Suprapubic skin (tissue), 4 donors: ENCODE measurements around the gene IL22RA2. TPM values are rescaled to one million over a fixed set of nuclear protein-coding genes. Genes with fewer than 3 reads are reported as not detected.
A peak's percentile ranks its signal among the peaks of the same experiment; 100 is the strongest.

Experiments used
- DNase-seq, 2 donors: peaks; one replicate each; pipeline ENCODE4 v3.0.0-alpha.2; 2019; ENCODE audit warnings: low spot score in 2 of 2
- H3K27ac ChIP-seq: fragments of 200-600 bp; sonication (generic); one replicate; pipeline ENCODE4 v1.5.1; 2019
- H3K27me3 ChIP-seq: fragments of 200-600 bp; sonication (generic); one replicate; pipeline ENCODE4 v1.5.1; 2019
- H3K36me3 ChIP-seq: fragments of 200-600 bp; sonication (generic); one replicate; pipeline ENCODE4 v1.5.1; 2019
- H3K4me1 ChIP-seq: fragments of 200-600 bp; sonication (generic); one replicate; pipeline ENCODE4 v1.5.1; 2019
- H3K4me3 ChIP-seq: fragments of 200-600 bp; sonication (generic); one replicate; pipeline ENCODE4 v1.5.1; 2019; ENCODE audit warnings: mild to moderate bottlenecking
- H3K9me3 ChIP-seq: fragments of 200-600 bp; sonication (generic); one replicate; pipeline ENCODE4 v1.5.1; 2019
- CTCF ChIP-seq, 2 donors: fragments of 200-600 bp in 1 of 2; fragments of 450-650 bp in 1 of 2; sonication (generic) in 1 of 2; IDR thresholded peaks; one replicate each; pipeline ENCODE4 v1.5.1; 2016 to 2019; ENCODE audit warnings: antibody characterized with exemption in 2 of 2, mild to moderate bottlenecking in 1 of 2, moderate library complexity in 1 of 2
- EP300 ChIP-seq: sonication (generic); formaldehyde crosslinking; IDR thresholded peaks from one replicate; pipeline ENCODE4 v1.6.1; 2017; ENCODE audit warnings: antibody characterized with exemption
- POLR2A ChIP-seq, 2 donors: fragments of 450-650 bp; IDR thresholded peaks; one replicate each; pipeline ENCODE4 v1.6.1; 2017; ENCODE audit warnings: antibody characterized with exemption in 2 of 2, mild to moderate bottlenecking in 2 of 2, moderate library complexity in 2 of 2
- POLR2AphosphoS5 ChIP-seq, 3 donors: sonication (generic); formaldehyde crosslinking; IDR thresholded peaks; one replicate each; pipeline ENCODE4 v1.6.1; 2017; ENCODE audit warnings: antibody characterized with exemption in 3 of 3
- WGBS: methylation state at CpG from one replicate; pipeline ENCODE4 v1.1.5; 2018; 5-methylcytosine and 5-hydroxymethylcytosine counted together
- total RNA-seq, 4 donors: library from RNA; depleted of rRNA; stranded (reverse); fragments of >200 nt; gene quantifications; one replicate each; pipeline ENCODE4 v1.1.0, GENCODE V29; 2016

The IL22RA2 gene
- total RNA-seq, 4 donors from 2014 or later, result 0.26 to 0.56 TPM; not detected in 2

- WGBS, result 92% methylated on average over 5 of the region's 5 CpGs
- DNase-seq, result no peak
- Histone ChIP-seq H3K36me3 (no peaks in the 10 kb centered on the region), H3K4me3 (no peak overlapping the region), H3K4me1 (peaks cover 13% of the 10 kb centered on the region), H3K9me3 (peaks cover 9% of the 10 kb centered on the region), H3K27me3 (no peaks in the 10 kb centered on the region), H3K27ac (peak overlapping the region; percentile 17)
- no peak for TF ChIP-seq POLR2A (IDR thresholded peaks at IDR 0.05)
- TF ChIP-seq POLR2AphosphoS5 (IDR thresholded peaks at IDR 0.05), result no peak
- TF ChIP-seq CTCF (IDR thresholded peaks at IDR 0.05), result no peak
- no peak for TF ChIP-seq EP300
Measured at GRCh38 chr6:137190583-137191094, 17.2 kb upstream of the IL22RA2 start.

- TF ChIP-seq POLR2A (IDR thresholded peaks at IDR 0.05), result no peak
- H3K36me3 ChIP-seq, result no peaks in the 10 kb centered on the region
- DNase-seq, result no peak
- peaks cover 13% of the 10 kb centered on the region for H3K4me1 ChIP-seq
- H3K27me3 ChIP-seq, result no peaks in the 10 kb centered on the region
- 93% methylated on average over 5 of the region's 5 CpGs for WGBS
- H3K9me3 ChIP-seq, result peaks cover 9% of the 10 kb centered on the region
- no peak overlapping the region for H3K27ac ChIP-seq
- no peak overlapping the region for H3K4me3 ChIP-seq
Measured at GRCh38 chr6:137188855-137189254, 15.4 kb upstream of the IL22RA2 start.

GRCh38 chr6:137185290-137185689 is 11.8 kb upstream of the IL22RA2 start:
- Histone ChIP-seq H3K4me1 (no peaks in the 10 kb centered on the region), H3K36me3 (no peaks in the 10 kb centered on the region), H3K9me3 (peaks cover 18% of the 10 kb centered on the region), H3K4me3 (no peak overlapping the region), H3K27ac (no peak overlapping the region), H3K27me3 (no peaks in the 10 kb centered on the region)
- TF ChIP-seq CTCF (IDR thresholded peaks at IDR 0.05) (no peak), POLR2A (IDR thresholded peaks at IDR 0.05) (no peak), EP300 (no peak), POLR2AphosphoS5 (IDR thresholded peaks at IDR 0.05) (no peak)
- DNase-seq, result no peak
- WGBS, result 88% methylated on average over 3 of the region's 3 CpGs

GRCh38 chr6:137182654-137183073 is 9.2 kb upstream of the IL22RA2 start:
- no peak for TF ChIP-seq EP300
- no peak for TF ChIP-seq POLR2AphosphoS5 (IDR thresholded peaks at IDR 0.05)
- no peak for TF ChIP-seq CTCF (IDR thresholded peaks at IDR 0.05)
- TF ChIP-seq POLR2A (IDR thresholded peaks at IDR 0.05), result no peak
- H3K4me1 ChIP-seq, result no peaks in the 10 kb centered on the region
- H3K36me3 ChIP-seq, result no peaks in the 10 kb centered on the region
- H3K27me3 ChIP-seq, result no peaks in the 10 kb centered on the region
- DNase-seq, result no peak
- no peak overlapping the region for H3K27ac ChIP-seq
- H3K9me3 ChIP-seq, result peaks cover 12% of the 10 kb centered on the region
- H3K4me3 ChIP-seq, result no peak overlapping the region

- H3K4me1 ChIP-seq, result no peaks in the 10 kb centered on the region
- H3K36me3 ChIP-seq, result no peaks in the 10 kb centered on the region
- WGBS, result 91% methylated on average over 3 of the region's 3 CpGs
- no peak overlapping the region for H3K27ac ChIP-seq
- peaks cover 12% of the 10 kb centered on the region for H3K9me3 ChIP-seq
- no peak for TF ChIP-seq EP300
- TF ChIP-seq CTCF (IDR thresholded peaks at IDR 0.05), result no peak
- TF ChIP-seq POLR2A (IDR thresholded peaks at IDR 0.05), result no peak
- TF ChIP-seq POLR2AphosphoS5 (IDR thresholded peaks at IDR 0.05), result no peak
- H3K27me3 ChIP-seq, result no peaks in the 10 kb centered on the region
- H3K4me3 ChIP-seq, result no peak overlapping the region
- DNase-seq, result no peak
Measured at GRCh38 chr6:137181891-137182653, 8.6 kb upstream of the IL22RA2 start.
